Bone marrow (tissue), 2 donors: ENCODE measurements around the gene POU2AF1.

Experiments used
- DNase-seq, 2 donors: peaks; one replicate each; lab custom pipeline; 2025; lab: John Stamatoyannopoulos, UW

The POU2AF1 gene

GRCh38 chr11:111361052-111361801 lies 17.8 kb downstream of the POU2AF1 start:
- no peak for DNase-seq

- no peak for DNase-seq
Measured at GRCh38 chr11:111360150-111361043, 18.7 kb downstream of the POU2AF1 start.

GRCh38 chr11:111359223-111360149 lies 19.6 kb downstream of the POU2AF1 start:
- DNase-seq, result no peak

GRCh38 chr11:111358038-111359001 lies 20.8 kb downstream of the POU2AF1 start:
- no peak for DNase-seq

DNA sequence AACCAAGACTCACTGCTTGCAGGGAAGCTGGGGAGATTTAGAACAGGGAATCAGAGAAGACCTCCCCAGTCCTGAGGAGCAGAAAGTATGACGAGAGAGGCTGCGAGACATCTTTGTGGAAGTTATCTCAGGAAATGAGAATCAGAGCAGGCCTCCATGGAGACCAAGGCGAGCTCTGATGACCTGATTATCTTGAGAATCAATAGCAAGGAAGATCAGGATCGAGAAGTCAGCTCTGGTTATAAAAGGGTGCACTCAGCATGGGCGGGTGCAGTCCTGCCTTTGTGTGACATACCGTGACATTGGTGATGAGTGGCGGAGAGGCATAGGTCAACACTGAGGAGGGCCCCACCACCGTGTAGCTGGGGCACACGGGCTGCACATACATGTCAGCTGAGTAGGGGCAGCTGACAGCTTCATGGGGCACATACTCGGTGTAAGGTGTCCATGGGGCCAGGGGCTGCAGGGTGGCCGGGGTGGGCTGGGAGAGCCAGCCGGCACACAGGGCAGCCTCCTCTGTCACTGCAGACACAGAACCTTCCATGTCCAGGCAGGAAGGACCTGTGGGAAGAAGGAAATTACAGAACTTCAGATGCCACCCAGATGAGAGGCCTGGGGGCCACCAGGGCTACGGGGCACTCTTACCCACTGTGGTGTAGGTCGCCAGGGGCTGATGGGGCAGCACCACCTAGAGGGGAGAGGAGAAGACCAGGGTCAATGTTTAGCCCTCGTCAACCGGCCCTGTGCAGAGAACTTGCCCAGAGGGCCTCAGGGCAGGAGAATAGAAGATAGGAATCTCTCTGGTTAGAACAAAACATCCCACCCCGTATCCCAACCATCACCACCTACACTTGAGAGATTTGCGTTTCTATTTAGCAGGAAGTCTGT lies 21.7 kb downstream of the POU2AF1 start:
- no peak for DNase-seq

- DNase-seq, result no peak
Measured at GRCh38 chr11:111356660-111357048, 22.4 kb downstream of the POU2AF1 start.

- no peak for DNase-seq
Measured at GRCh38 chr11:111355956-111356659, 23.0 kb downstream of the POU2AF1 start.

GRCh38 chr11:111355101-111355500 lies 24.0 kb downstream of the POU2AF1 start:
- no peak for DNase-seq

GRCh38 chr11:111354601-111354891 lies 24.5 kb downstream of the POU2AF1 start:
- no peak for DNase-seq

GRCh38 chr11:111353776-111354600 lies 25.1 kb downstream of the POU2AF1 start:
- DNase-seq, result no peak

- no peak for DNase-seq
Measured at GRCh38 chr11:111352935-111353710, 26.0 kb downstream of the POU2AF1 start.

DNA sequence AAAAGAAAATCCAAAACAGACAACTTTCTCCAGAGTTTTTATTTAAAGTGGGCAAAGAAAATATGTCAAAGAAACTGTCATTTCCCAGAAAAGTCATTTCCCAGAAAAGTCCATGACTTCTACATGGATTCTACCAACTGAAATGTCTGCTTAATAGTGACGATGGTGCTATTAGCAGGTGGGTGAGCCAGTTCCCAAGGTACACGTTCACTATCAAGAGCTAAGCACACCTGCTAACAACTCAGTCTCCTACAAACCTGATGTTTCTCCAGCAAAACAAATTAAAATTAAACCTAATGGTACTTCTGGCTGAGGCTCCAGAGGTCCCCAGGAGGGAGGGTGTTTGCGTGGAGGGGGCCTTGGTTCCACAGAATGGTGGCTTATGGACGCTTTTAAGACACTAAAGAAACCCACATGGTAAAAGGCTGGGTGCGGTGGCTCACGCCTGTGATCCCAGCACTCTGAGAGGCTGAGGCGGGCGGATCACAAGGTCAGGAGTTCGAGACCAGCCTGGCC lies 26.8 kb downstream of the POU2AF1 start:
- DNase-seq, result no peak

DNA sequence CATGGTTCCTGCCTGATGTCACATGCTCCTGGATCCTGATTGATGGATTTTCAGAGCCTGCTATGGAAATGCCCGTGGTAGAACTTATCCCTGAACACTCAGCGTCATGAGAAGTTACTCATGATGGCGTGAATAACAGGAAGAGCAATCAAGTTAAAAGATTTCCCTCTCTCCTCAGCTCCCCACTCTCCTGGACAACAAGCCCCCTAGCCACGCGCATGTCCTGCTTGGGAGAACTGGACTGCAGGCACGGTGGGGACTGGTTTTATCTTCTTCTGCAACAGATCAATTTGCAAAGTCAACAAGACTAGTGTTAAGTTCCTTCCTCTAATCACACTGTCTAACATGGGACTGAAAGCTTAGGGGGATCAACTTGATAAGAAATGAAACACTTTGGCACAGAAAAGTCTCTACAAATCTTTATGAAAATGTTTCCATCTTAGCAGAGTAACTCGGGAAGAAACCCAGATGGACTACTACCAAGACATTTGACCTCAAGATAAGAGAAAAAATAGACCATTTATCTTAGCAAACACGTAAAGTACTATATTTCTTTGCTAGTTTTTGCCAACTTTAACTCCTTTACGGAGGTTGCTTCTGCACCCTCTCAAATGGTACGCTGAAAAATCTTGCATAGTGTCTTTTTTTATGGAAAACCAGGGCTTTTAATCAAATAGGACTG lies 27.6 kb downstream of the POU2AF1 start:
- DNase-seq, result no peak

DNA sequence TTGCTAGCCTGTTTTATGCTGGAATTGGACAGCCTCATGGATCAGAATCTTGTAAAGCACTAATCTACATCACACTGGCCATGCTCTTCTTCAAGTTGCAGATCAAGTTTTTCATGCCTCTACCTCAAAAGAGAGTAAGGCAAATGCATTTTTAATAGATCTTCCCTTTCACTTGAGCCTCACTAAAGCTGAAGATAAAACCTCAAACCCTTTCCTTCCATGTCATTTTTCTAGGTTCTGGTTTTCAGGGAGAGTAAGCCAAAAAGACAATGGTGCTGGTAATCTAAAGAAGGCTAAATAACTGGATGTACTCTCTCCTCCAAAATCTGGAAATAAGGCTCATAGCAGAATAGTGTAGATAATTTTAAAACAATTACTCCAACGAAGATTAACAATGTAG lies 28.3 kb downstream of the POU2AF1 start:
- no peak for DNase-seq

DNA sequence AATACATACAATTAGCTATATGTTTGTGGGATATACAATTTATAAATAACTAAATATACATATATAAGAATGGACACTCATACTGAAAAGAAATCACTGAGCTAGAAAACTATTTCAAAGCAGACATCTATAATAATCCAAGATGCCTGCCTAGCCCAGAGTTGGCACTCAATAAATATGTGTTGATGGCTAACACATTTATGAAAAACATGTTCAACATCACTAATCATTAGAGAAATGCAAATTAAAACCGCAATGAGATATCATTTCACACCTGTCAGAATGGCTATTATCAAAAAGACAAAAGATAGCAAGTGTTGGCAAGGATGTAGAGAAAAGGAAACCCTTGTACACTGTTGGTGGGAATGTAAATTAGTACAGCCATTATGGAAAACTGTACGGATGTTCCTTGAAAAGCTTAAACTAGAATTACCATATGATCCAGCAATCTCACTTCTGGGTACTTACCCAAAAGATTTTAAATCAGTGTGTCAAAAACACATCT lies 29.8 kb downstream of the POU2AF1 start:
- DNase-seq, result no peak

DNA sequence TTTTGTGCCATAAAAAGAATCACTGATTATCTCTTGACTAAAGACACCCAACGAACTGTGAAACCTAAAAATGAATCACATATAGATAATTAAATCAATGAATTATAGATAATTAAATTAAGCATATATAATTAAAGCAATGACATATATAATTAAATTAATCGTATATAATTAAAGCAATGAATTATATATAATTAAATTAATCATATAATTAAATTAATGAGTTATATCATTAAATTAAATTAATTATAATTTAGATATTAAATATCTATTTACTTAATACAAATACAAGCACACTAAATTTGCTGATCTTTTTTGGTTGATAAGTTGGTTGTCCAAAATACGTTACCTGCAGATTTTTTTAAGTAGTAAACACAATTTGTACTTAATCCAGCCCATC lies 30.9 kb downstream of the POU2AF1 start:
- no peak for DNase-seq

GRCh38 chr11:111347723-111348115 lies 31.4 kb downstream of the POU2AF1 start:
- DNase-seq, result no peak
